ENCODE results near the gene ASB15. TPM values are rescaled to one million over a fixed set of nuclear protein-coding genes. Genes with fewer than 3 reads are reported as not detected.

Gene ASB15
- total RNA-seq, 6 experiments from 2014 or later: not detected

DNA sequence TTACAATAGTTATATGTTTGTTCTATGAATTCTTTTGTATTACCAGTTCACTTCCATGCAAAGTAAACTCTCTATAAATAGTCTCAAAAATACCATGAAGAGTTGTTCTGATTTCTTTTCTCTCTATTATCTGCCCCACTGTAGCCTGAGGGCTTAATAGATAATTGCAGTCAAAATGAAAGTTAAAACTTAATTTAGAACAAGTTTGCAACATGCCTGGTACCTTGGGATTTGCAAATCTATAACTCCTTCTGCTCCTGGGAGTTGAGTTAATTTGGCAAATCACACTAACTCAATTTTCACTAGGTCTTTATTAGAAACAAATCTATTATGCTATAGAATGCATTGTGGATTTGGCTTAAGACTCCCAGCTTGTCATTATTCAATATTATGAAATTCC, 22.2 kb upstream of the ASB15 start:
- no peaks in the 10 kb centered on the region for H3K4me1 Mint-ChIP-seq (ENCODE audit: low read depth)
- TF ChIP-seq, protein P1, sequence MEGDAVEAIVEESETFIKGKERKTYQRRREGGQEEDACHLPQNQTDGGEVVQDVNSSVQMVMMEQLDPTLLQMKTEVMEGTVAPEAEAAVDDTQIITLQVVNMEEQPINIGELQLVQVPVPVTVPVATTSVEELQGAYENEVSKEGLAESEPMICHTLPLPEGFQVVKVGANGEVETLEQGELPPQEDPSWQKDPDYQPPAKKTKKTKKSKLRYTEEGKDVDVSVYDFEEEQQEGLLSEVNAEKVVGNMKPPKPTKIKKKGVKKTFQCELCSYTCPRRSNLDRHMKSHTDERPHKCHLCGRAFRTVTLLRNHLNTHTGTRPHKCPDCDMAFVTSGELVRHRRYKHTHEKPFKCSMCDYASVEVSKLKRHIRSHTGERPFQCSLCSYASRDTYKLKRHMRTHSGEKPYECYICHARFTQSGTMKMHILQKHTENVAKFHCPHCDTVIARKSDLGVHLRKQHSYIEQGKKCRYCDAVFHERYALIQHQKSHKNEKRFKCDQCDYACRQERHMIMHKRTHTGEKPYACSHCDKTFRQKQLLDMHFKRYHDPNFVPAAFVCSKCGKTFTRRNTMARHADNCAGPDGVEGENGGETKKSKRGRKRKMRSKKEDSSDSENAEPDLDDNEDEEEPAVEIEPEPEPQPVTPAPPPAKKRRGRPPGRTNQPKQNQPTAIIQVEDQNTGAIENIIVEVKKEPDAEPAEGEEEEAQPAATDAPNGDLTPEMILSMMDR (IDR thresholded peaks at IDR 0.05): no peak
- H3K27me3 Mint-ChIP-seq (ENCODE audit: insufficient read depth): peaks cover 3% of the 10 kb centered on the region; the same call in 1 of the 2 replicates
- H3K36me3 Mint-ChIP-seq (ENCODE audit: low read depth): no peaks in the 10 kb centered on the region
- H3K9me3 Mint-ChIP-seq: no peaks in the 10 kb centered on the region
- no peak overlapping the region for H3K27ac Mint-ChIP-seq
- H3K4me3 Mint-ChIP-seq: no peak overlapping the region
- no peak for DNase-seq

GRCh38 chr7:123580406-123581161, 21.0 kb upstream of the ASB15 start:
- Mint-ChIP-seq H3K4me1 (ENCODE audit: low read depth) (no peaks in the 10 kb centered on the region), H3K9me3 (no peaks in the 10 kb centered on the region), H3K36me3 (ENCODE audit: low read depth) (no peaks in the 10 kb centered on the region), H3K27ac (no peak overlapping the region), H3K4me3 (no peak overlapping the region), H3K27me3 (ENCODE audit: insufficient read depth) (peaks cover 3% of the 10 kb centered on the region; the same call in 1 of the 2 replicates)
- peak; percentile 35 for DNase-seq
- TF ChIP-seq, protein P1 (IDR thresholded peaks at IDR 0.05): peak; percentile 79

DNA sequence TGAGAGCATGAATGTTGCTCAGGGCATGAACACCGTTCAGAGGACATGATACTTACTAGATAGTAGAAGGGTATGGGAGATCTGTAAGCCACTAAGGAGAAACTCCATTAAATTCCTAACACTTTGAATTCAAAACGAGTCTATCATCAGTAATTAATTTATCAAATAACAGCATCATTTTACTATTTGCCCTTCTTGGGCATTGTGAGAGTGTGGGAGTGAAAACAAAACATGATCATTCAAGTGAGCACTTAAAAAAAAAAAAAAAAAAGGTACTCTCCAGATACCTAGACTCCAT, 20.5 kb upstream of the ASB15 start:
- no peaks in the 10 kb centered on the region for H3K4me1 Mint-ChIP-seq (ENCODE audit: low read depth)
- H3K9me3 Mint-ChIP-seq: no peaks in the 10 kb centered on the region
- DNase-seq: no peak
- H3K27me3 Mint-ChIP-seq (ENCODE audit: insufficient read depth): peaks cover 3% of the 10 kb centered on the region; the same call in 1 of the 2 replicates
- H3K27ac Mint-ChIP-seq: no peak overlapping the region
- H3K4me3 Mint-ChIP-seq: no peak overlapping the region
- H3K36me3 Mint-ChIP-seq (ENCODE audit: low read depth): no peaks in the 10 kb centered on the region
- TF ChIP-seq, protein P1 (IDR thresholded peaks at IDR 0.05): peak; percentile 49

- H3K4me3 Mint-ChIP-seq: no peak overlapping the region
- no peaks in the 10 kb centered on the region for H3K36me3 Mint-ChIP-seq (ENCODE audit: low read depth)
- H3K4me1 Mint-ChIP-seq (ENCODE audit: low read depth): no peaks in the 10 kb centered on the region
- no peaks in the 10 kb centered on the region for H3K9me3 Mint-ChIP-seq
- peaks cover 1% of the 10 kb centered on the region; the same call in 1 of the 2 replicates for H3K27me3 Mint-ChIP-seq (ENCODE audit: insufficient read depth)
- DNase-seq: no peak
- H3K27ac Mint-ChIP-seq: no peak overlapping the region
- TF ChIP-seq, protein P1 (IDR thresholded peaks at IDR 0.05): no peak
Measured at GRCh38 chr7:123583821-123584220, 17.8 kb upstream of the ASB15 start.

DNA sequence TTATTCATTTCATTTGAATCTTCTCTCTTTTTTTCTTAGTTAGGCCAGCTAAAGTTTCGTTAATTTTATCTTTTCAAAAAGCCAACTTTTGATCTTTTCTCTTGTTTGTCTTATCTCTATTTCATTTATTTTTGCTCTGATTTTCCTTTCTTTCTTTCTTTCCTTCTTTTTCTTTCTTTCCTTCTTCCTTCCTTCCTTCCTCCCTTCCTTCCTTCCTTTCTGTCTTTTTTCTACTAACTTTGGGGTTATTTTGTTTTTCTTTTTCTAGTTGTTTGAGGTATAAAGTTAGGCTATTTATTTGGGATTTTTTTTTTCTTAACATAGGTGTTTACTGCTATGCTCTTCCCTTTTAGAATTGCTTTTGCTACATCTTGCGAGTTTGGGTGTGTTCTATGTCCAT, 13.2 kb upstream of the ASB15 start:
- Mint-ChIP-seq H3K4me3 (no peak overlapping the region), H3K27me3 (ENCODE audit: insufficient read depth) (no peaks in the 10 kb centered on the region; the same call in 1 of the 2 replicates), H3K27ac (no peak overlapping the region), H3K4me1 (ENCODE audit: low read depth) (no peaks in the 10 kb centered on the region), H3K9me3 (no peaks in the 10 kb centered on the region), H3K36me3 (ENCODE audit: low read depth) (no peaks in the 10 kb centered on the region)
- TF ChIP-seq, protein P1 (IDR thresholded peaks at IDR 0.05): no peak
- DNase-seq: no peak

All from HFFc6 (cell line).